K562 (cell line): Measurements from ENCODE around the gene ZNF180. TPM values are rescaled to one million over a fixed set of nuclear protein-coding genes. Genes with fewer than 3 reads are reported as not detected.

Experiments used
- ATAC-seq: fragments of 200-7000 bp; cut with Tn5 transposase; 3 replicates; pipeline ENCODE4 v1.9.1; 2020; ENCODE audit warnings: moderate library complexity
- BruUV-seq: library from RNA; stranded (reverse); fragments of 400-500 nt; replicated peaks from 2 replicates; lab custom pipeline; 2021; lab: Mats Ljungman, UMichigan
- CTCF ChIA-PET: fragments of 300-600 bp; formaldehyde crosslinking; extraction: SDS; loops from one replicate; lab custom pipeline; 2021; ENCODE audit warnings: low intra/inter-chr PET ratio; lab: Yijun Ruan, JAX
- POLR2A ChIA-PET: fragments of 300-600, 350-650 bp; sonication (Branson Sonifier 250); formaldehyde crosslinking; extraction: SDS; loops from one replicate; lab custom pipeline; 2021; ENCODE audit warnings: antibody characterized with exemption, inconsistent platforms; lab: Yijun Ruan, JAX
- DNase-seq, 4 experiments: peaks; one replicate each; pipeline versions ENCODE4 v3.0.0 to v3.0.0-alpha.2; 2011 to 2018; ENCODE audit warnings: low spot score in 3 of 4, mixed read lengths in 3 of 4; ENCODE audit errors: extremely low read depth in 1 of 4
- FAIRE-seq: peaks from 2 replicates; lab custom pipeline; 2011; peaks lifted over from hg19 to GRCh38; lab: Jason Lieb, UNC
- H2AFZ ChIP-seq: 2 replicates; pipeline ENCODE4 v1.6.0; 2011; ENCODE audit warnings: low read depth, low read length, control low read depth, inconsistent platforms
- H3K27ac ChIP-seq: fragments of 200-600 bp; 3 replicates; pipeline ENCODE4 v1.8.0; 2011; ENCODE audit warnings: low read depth, mild to moderate bottlenecking, control low read depth, inconsistent platforms, low read length, moderate library complexity, mixed read lengths; ENCODE audit errors: extremely low read depth
- H3K27me3 ChIP-seq, 2 experiments: fragments of 300-600 bp in 1 of 2; 2 replicates in 1 of 2; 3 replicates in 1 of 2; pipeline versions ENCODE4 v1.6.0 to v1.8.0; 2011; ENCODE audit warnings: inconsistent platforms in 2 of 2, low read length in 2 of 2, mild to moderate bottlenecking in 1 of 2, mixed read lengths in 1 of 2, moderate library complexity in 1 of 2; ENCODE audit not compliant: control insufficient read depth in 2 of 2, insufficient read depth in 2 of 2
- H3K36me3 ChIP-seq: fragments of 300-600 bp; 3 replicates; pipeline ENCODE4 v1.8.0; 2011; ENCODE audit warnings: mild to moderate bottlenecking, low read length, inconsistent platforms; ENCODE audit not compliant: control insufficient read depth, insufficient read depth
- H3K4me1 ChIP-seq, 2 experiments: fragments of 200-600 bp in 1 of 2; replicated peaks in 1 of 2; 2 replicates in 1 of 2; 3 replicates in 1 of 2; pipeline versions ENCODE4 v1.5.1 to v1.8.0; 2011; ENCODE audit warnings: inconsistent platforms in 2 of 2, low read length in 2 of 2, mild to moderate bottlenecking in 1 of 2, mixed read lengths in 1 of 2, moderate library complexity in 1 of 2; ENCODE audit not compliant: control insufficient read depth in 2 of 2, insufficient read depth in 2 of 2
- H3K4me2 ChIP-seq: 2 replicates; pipeline ENCODE4 v1.6.1; 2011; ENCODE audit warnings: low read length, control low read depth, inconsistent platforms, mixed read lengths; ENCODE audit not compliant: insufficient read depth
- H3K4me3 ChIP-seq: fragments of 200-600 bp; sonication (generic), shearing (Covaris generic); 2 replicates; pipeline ENCODE4 v1.5.1; 2016; ENCODE audit warnings: control low read depth, inconsistent platforms
- H3K79me2 ChIP-seq: fragments of 200-600 bp; 3 replicates; pipeline ENCODE4 v1.8.0; 2011; ENCODE audit warnings: low read length, inconsistent platforms; ENCODE audit not compliant: control insufficient read depth, insufficient read depth
- H3K9ac ChIP-seq, 2 experiments: 2 replicates each; pipeline versions ENCODE4 v1.6.0 to v1.6.1; 2011; ENCODE audit warnings: low read depth in 2 of 2, low read length in 2 of 2, control low read depth in 1 of 2, inconsistent platforms in 1 of 2, mild to moderate bottlenecking in 1 of 2, mixed read lengths in 1 of 2; ENCODE audit not compliant: insufficient read depth in 1 of 2
- H3K9me1 ChIP-seq: one replicate; pipeline ENCODE4 v1.6.0; 2011; ENCODE audit warnings: inconsistent platforms, mild to moderate bottlenecking, low read length, moderate library complexity; ENCODE audit not compliant: control insufficient read depth, insufficient read depth
- H3K9me3 ChIP-seq: replicated peaks from 2 replicates; pipeline ENCODE4 v1.5.1; 2011; ENCODE audit warnings: low read depth, low read length, inconsistent platforms; ENCODE audit not compliant: control insufficient read depth, insufficient read depth
- H4K20me1 ChIP-seq: replicated peaks from 2 replicates; pipeline ENCODE4 v1.6.1; 2011; ENCODE audit warnings: low read length, inconsistent platforms, mixed read lengths; ENCODE audit not compliant: control insufficient read depth, insufficient read depth
- E2F6 ChIP-seq, 2 experiments: IDR thresholded peaks; 2 replicates each; pipeline ENCODE4 v1.6.1; 2011; ENCODE audit warnings: borderline replicate concordance in 1 of 2, control low read depth in 1 of 2, low read depth in 1 of 2, low read length in 1 of 2, mild to moderate bottlenecking in 1 of 2, mixed read lengths in 1 of 2, moderate library complexity in 1 of 2; ENCODE audit not compliant: insufficient read depth in 1 of 2, insufficient read length in 1 of 2, poor library complexity in 1 of 2, severe bottlenecking in 1 of 2; ENCODE audit errors: extremely low read depth in 1 of 2
- HMG20A ChIP-seq: fragments of 450-650 bp; formaldehyde crosslinking; conservative IDR thresholded peaks from 2 replicates; pipeline ENCODE4 v1.4.0; 2020; ENCODE audit warnings: mild to moderate bottlenecking, mixed read lengths
- JUND ChIP-seq, 2 experiments: IDR thresholded peaks; 2 replicates in 1 of 2; 3 replicates in 1 of 2; pipeline ENCODE4 v1.6.1; 2011; ENCODE audit warnings: borderline replicate concordance in 2 of 2, low read depth in 2 of 2, low read length in 2 of 2, improper control_type of control experiment in 1 of 2, missing biosample characterization in 1 of 2, missing genetic modification characterization in 1 of 2, missing genetic modification reagents in 1 of 2
- NONO ChIP-seq, 2 experiments: fragments of 200-400 bp in 1 of 2; fragments of 450-650 bp in 1 of 2; formaldehyde crosslinking in 1 of 2; IDR thresholded peaks; 2 replicates each; pipeline ENCODE4 v1.6.1; 2017; ENCODE audit warnings: low read depth in 2 of 2, mild to moderate bottlenecking in 2 of 2, moderate library complexity in 2 of 2, low read length in 1 of 2
- ZNF431 ChIP-seq: sonication (generic); formaldehyde crosslinking; IDR thresholded peaks from 2 replicates; pipeline ENCODE4 v1.8.0; 2022; ENCODE audit warnings: mild to moderate bottlenecking, missing genetic modification reagents
- ZNF436 ChIP-seq: fragments of 250-450, 450-650 bp; sonication (Bioruptor Pico); formaldehyde crosslinking; IDR thresholded peaks from 2 replicates; pipeline ENCODE4 v1.7.0; 2020; ENCODE audit warnings: mild to moderate bottlenecking
- WGBS: fragments of 100-300 bp; shearing (Covaris generic); methylation state at CpG from one replicate; pipeline ENCODE4 v1.1.6; 2016; ENCODE audit warnings: low coverage, mixed read lengths; ENCODE audit not compliant: insufficient coverage; ENCODE audit errors: missing lambda C conversion rate; 5-methylcytosine and 5-hydroxymethylcytosine counted together
- in situ Hi-C: fragments of 300-500 bp; cut with MboI; formaldehyde crosslinking; loops from 4 replicates; pipeline ENCODE4 v1.15.0; 2018; ENCODE audit warnings: inconsistent platforms, mixed read lengths
- intact Hi-C: fragments of 100-400 bp; cut with micrococcal nuclease; formaldehyde crosslinking; loops from 2 replicates; pipeline ENCODE4 v1.14.2; 2022
- polyA plus RNA-seq, 8 experiments: library from polyadenylated mRNA; depleted of rRNA in 4 of 8; stranded (reverse) in 5 of 8; unstranded in 3 of 8; fragments of >200 nt; fragmentation: Nextera tagmentation in 2 of 8; fragmentation: Illumina TruSeq in 1 of 8; extraction: Ambion mirVana in 2 of 8; extraction: Trizol in 1 of 8; gene quantifications; 2 replicates each; pipeline versions ENCODE4 v1.2.1 to v1.2.3, GENCODE V29; 2011 to 2014; ENCODE audit warnings: inconsistent platforms in 1 of 8, missing spikeins in 1 of 8
- total RNA-seq, 7 experiments: library from RNA; depleted of rRNA in 6 of 7; stranded (reverse); fragments of >200 nt in 6 of 7; fragmentation: Illumina TruSeq in 2 of 7; extraction: Trizol in 2 of 7; gene quantifications; 2 replicates each; pipeline versions ENCODE4 v1.2.1 to v1.2.3, GENCODE V29; 2011 to 2021; ENCODE audit warnings: low replicate concordance in 1 of 7
- TF ChIP-seq, protein P1 (sequence below): fragments of 250-450 bp; sonication (Bioruptor Pico); IDR thresholded peaks from 2 replicates; pipeline ENCODE4 v1.8.0; 2022; ENCODE audit warnings: inconsistent platforms

The ZNF180 gene
- total and polyA plus RNA-seq, 9 of the 15 experiments (the other 6 are each of a cell fraction or from before 2014, with no cell fraction given), result 1.8 to 8.7 (median 5.9) TPM

DNA sequence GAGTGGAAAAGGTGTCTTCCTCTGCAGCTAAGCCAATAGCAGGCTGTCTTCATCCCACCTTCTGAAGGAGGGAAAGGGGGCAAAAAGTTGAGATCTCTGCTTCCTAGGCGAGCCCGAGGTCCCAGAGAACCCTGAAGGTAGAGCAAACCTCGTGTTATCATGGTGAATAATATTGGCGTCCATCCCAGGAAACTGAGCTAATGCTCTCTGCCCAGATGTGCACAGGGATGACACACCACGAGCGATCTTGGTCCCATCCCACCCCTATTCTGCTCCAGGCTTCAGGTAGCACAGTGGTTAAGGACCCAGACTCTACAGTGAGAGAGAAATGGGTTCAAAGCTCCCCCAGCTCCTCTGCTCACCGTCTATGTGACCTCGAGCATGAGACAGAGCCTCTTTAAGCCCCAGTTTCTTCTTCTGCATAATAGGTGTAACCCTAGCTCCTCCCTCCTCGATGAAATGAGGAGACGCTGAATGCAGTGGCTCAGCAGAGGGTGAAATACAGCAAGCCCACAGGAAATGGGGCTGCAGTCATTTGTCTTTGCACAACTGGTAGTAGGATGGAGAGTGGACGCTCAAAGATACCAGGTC is 39.0 kb upstream of the ZNF180 start:
- Histone ChIP-seq H3K4me1 (no peaks in the 10 kb centered on the region), H3K4me3 (no peak overlapping the region), H3K79me2 (no peaks in the 10 kb centered on the region), H3K9me1 (no peaks in the 10 kb centered on the region), H4K20me1 (no peaks in the 10 kb centered on the region), H3K27ac (no peak overlapping the region), H3K27me3 (no peaks in the 10 kb centered on the region; a peak in 1 of 5 replicates), H3K9ac (no peak overlapping the region), H3K4me2 (no peak overlapping the region), H3K9me3 (no peaks in the 10 kb centered on the region), H2AFZ (no peak overlapping the region), H3K36me3 (no peaks in the 10 kb centered on the region)
- in situ Hi-C loops, result no loop called here
- BruUV-seq, result no TSS peak
- ATAC-seq (no peak), DNase-seq (no peak), FAIRE-seq (no peak)
- WGBS, result 1% methylated on average over 11 of the region's 11 CpGs
- intact Hi-C loops, result no loop called here
- ChIA-PET POLR2A (interaction anchor here (1.3 kb wide), 1 partner anchor 9 kb away, joined by 4 read pairs; no protein-coding TSS in a partner anchor), CTCF (no interaction called here)
- TF ChIP-seq ZNF436 (no peak), E2F6 (IDR thresholded peaks at IDR 0.05; ENCODE audit: borderline replicate concordance in 1 of 2, extremely low read depth in 1 of 2, insufficient read depth in 1 of 2, insufficient read length in 1 of 2, low read depth in 1 of 2, low read length in 1 of 2, poor library complexity in 1 of 2, severe bottlenecking in 1 of 2) (no peak), NONO (IDR thresholded peaks at IDR 0.05; ENCODE audit: low read depth in 2 of 2, low read length in 1 of 2) (no peak), ZNF431 (no peak), JUND (IDR thresholded peaks at IDR 0.05; ENCODE audit: borderline replicate concordance, low read depth, low read length) (no peak), JUND (tag; IDR thresholded peaks at IDR 0.05; ENCODE audit: borderline replicate concordance, low read depth, low read length) (no peak), HMG20A (CRISPR knock-in tag) (no peak)
- TF ChIP-seq, protein P1, sequence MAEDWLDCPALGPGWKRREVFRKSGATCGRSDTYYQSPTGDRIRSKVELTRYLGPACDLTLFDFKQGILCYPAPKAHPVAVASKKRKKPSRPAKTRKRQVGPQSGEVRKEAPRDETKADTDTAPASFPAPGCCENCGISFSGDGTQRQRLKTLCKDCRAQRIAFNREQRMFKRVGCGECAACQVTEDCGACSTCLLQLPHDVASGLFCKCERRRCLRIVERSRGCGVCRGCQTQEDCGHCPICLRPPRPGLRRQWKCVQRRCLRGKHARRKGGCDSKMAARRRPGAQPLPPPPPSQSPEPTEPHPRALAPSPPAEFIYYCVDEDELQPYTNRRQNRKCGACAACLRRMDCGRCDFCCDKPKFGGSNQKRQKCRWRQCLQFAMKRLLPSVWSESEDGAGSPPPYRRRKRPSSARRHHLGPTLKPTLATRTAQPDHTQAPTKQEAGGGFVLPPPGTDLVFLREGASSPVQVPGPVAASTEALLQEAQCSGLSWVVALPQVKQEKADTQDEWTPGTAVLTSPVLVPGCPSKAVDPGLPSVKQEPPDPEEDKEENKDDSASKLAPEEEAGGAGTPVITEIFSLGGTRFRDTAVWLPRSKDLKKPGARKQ (CRISPR knock-in tag), result no peak
